ENCODE measurements around the gene CHIC2.
A peak's percentile ranks its signal among the peaks of the same experiment; 100 is the strongest.

The CHIC2 gene

DNA sequence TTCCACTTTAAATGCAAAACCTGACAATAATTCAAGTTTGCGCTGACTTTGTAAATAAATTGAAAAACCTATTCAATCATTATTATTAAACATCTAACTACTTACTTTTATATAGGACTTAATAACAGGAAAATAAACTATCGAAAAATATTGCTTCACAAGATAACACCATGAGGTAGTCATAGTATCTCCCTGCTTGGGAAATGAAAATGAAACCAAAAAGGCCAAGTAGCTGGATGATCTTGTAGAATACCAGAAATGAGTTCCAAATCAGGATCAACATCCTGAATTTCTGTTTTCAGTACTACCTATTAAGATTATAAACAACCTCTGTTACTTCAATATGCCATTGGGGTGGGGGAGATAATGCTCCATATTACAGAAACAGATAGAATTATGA, 58.9 kb downstream of the CHIC2 start:
- no peak overlapping the region for H2BK120ac ChIP-seq (ENCODE audit: low read depth, low read length)
- H4K91ac ChIP-seq (ENCODE audit: low read depth, low read length, poor library complexity) = no peak overlapping the region
- H3K79me1 ChIP-seq (ENCODE audit: low read depth, low read length) = no peaks in the 10 kb centered on the region
- H3K27me3 ChIP-seq (ENCODE audit: control insufficient read depth in 3 of 3, insufficient read depth in 3 of 3, low read depth in 1 of 3, low read length in 3 of 3) = no peaks in the 10 kb centered on the region
- H3K23ac ChIP-seq (ENCODE audit: low read depth, low read length, poor library complexity) = no peak overlapping the region
- peaks cover 0 to 11% of the 10 kb centered on the region in 2 donors for H3K36me3 ChIP-seq (replicated peaks in 1 of 2; ENCODE audit: control insufficient read depth in 2 of 2, insufficient read depth in 2 of 2, low read length in 2 of 2)
- H4K8ac ChIP-seq (ENCODE audit: low read depth, low read length) = no peak overlapping the region
- no peak overlapping the region for H2AK5ac ChIP-seq (ENCODE audit: low read depth, low read length)
- no peak for DNase-seq (ENCODE audit: low spot score)
- H3K4me1 ChIP-seq (ENCODE audit: control insufficient read depth in 2 of 2, insufficient read depth in 1 of 2, low read depth in 1 of 2, low read length in 2 of 2) = peaks cover 5 to 9% of the 10 kb centered on the region in 2 donors
- no peak overlapping the region for H3K4me2 ChIP-seq (ENCODE audit: insufficient read depth, low read length, poor library complexity, severe bottlenecking)
- no peak overlapping the region for H3K4me3 ChIP-seq (ENCODE audit: low read length in 2 of 2)
- no peaks in the 10 kb centered on the region for H3K9me3 ChIP-seq (replicated peaks in 1 of 2; ENCODE audit: control insufficient read depth in 2 of 2, insufficient read depth in 1 of 2, low read depth in 1 of 2, low read length in 2 of 2)
- no CpG with 5 or more reads among the region's 2 CpGs for WGBS, 2 donors (ENCODE audit: extremely low coverage in 2 of 2, insufficient read length in 2 of 2, insufficient replicate concordance in 1 of 2)
- no peak overlapping the region for H3K4ac ChIP-seq (ENCODE audit: low read length)
- no peak overlapping the region for H3K27ac ChIP-seq (replicated peaks; ENCODE audit: low read length)
- no peak overlapping the region for H2AFZ ChIP-seq (ENCODE audit: low read length)
- H2BK12ac ChIP-seq (ENCODE audit: low read length) = no peak overlapping the region
- no peak overlapping the region for H2BK5ac ChIP-seq (ENCODE audit: low read length)
- H3K18ac ChIP-seq (ENCODE audit: low read length) = no peak overlapping the region
- no peak overlapping the region for H3K14ac ChIP-seq (ENCODE audit: low read length)
- H3K9ac ChIP-seq (ENCODE audit: low read depth, low read length, poor library complexity) = no peak overlapping the region
- no peak overlapping the region for H2BK15ac ChIP-seq (ENCODE audit: low read length)

- H2AK5ac ChIP-seq (ENCODE audit: low read depth, low read length) = no peak overlapping the region
- no peak for DNase-seq (ENCODE audit: low spot score)
- H2BK5ac ChIP-seq (ENCODE audit: low read length) = no peak overlapping the region
- peaks cover 5 to 9% of the 10 kb centered on the region in 2 donors for H3K4me1 ChIP-seq (ENCODE audit: control insufficient read depth in 2 of 2, insufficient read depth in 1 of 2, low read depth in 1 of 2, low read length in 2 of 2)
- H3K27ac ChIP-seq (replicated peaks; ENCODE audit: low read length) = no peak overlapping the region
- H2BK12ac ChIP-seq (ENCODE audit: low read length) = no peak overlapping the region
- no peak overlapping the region for H3K18ac ChIP-seq (ENCODE audit: low read length)
- no peak overlapping the region for H4K91ac ChIP-seq (ENCODE audit: low read depth, low read length, poor library complexity)
- H3K4me2 ChIP-seq (ENCODE audit: insufficient read depth, low read length, poor library complexity, severe bottlenecking) = no peak overlapping the region
- no peak overlapping the region for H2AFZ ChIP-seq (ENCODE audit: low read length)
- H3K9me3 ChIP-seq (replicated peaks in 1 of 2; ENCODE audit: control insufficient read depth in 2 of 2, insufficient read depth in 1 of 2, low read depth in 1 of 2, low read length in 2 of 2) = no peaks in the 10 kb centered on the region
- H3K79me1 ChIP-seq (ENCODE audit: low read depth, low read length) = no peaks in the 10 kb centered on the region
- no peak overlapping the region for H2BK15ac ChIP-seq (ENCODE audit: low read length)
- H2BK120ac ChIP-seq (ENCODE audit: low read depth, low read length) = no peak overlapping the region
- WGBS, 2 donors (ENCODE audit: extremely low coverage in 2 of 2, insufficient read length in 2 of 2, insufficient replicate concordance in 1 of 2) = no CpG with 5 or more reads among the region's 2 CpGs
- H3K27me3 ChIP-seq (ENCODE audit: control insufficient read depth in 3 of 3, insufficient read depth in 3 of 3, low read depth in 1 of 3, low read length in 3 of 3) = no peaks in the 10 kb centered on the region
- H3K4ac ChIP-seq (ENCODE audit: low read length) = no peak overlapping the region
- H4K8ac ChIP-seq (ENCODE audit: low read depth, low read length) = no peak overlapping the region
- no peak overlapping the region for H3K4me3 ChIP-seq (ENCODE audit: low read length in 2 of 2)
- no peak overlapping the region for H3K14ac ChIP-seq (ENCODE audit: low read length)
- H3K9ac ChIP-seq (ENCODE audit: low read depth, low read length, poor library complexity) = no peak overlapping the region
- H3K23ac ChIP-seq (ENCODE audit: low read depth, low read length, poor library complexity) = no peak overlapping the region
- peaks cover 0 to 6% of the 10 kb centered on the region in 2 donors for H3K36me3 ChIP-seq (replicated peaks in 1 of 2; ENCODE audit: control insufficient read depth in 2 of 2, insufficient read depth in 2 of 2, low read length in 2 of 2)
These were observed 59.9 kb downstream of the CHIC2 start for GRCh38 chr4:54004463-54004862.

DNA sequence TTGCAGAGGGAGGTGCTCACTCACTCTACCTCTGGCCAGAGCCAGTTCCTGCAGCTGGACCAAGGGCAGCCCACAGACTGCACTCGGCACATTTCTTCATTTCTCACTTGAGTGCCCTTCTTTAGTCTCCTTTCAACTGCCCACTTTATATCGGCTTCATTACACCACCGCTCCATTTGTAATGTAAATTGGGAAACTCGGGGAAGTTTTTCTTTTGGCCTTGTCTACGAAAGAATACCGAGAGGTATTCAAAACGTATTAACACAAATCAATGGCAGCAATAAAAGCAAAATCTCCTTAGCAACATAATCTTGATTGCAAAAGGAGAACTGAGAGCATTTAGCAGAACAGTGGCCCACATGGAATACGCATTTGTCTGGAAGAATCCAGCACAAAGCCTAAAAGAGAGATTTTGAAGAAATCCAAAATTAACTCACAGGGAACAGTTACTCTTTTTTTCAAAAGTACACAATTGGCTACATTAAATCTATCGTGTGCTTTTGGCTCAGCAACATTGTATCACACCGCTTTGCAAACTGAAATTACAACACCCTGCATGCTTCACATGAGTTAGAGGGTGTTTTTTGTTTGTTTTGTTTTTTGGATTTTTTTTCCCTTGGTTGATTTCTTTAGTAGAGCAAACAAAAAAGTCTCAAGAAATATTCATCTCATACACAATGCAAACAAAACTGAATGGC, 62.6 kb downstream of the CHIC2 start:
- Histone ChIP-seq H3K79me1 (ENCODE audit: low read depth, low read length) (no peaks in the 10 kb centered on the region), H3K14ac (ENCODE audit: low read length) (no peak overlapping the region), H4K91ac (ENCODE audit: low read depth, low read length, poor library complexity) (no peak overlapping the region), H3K36me3 (replicated peaks in 1 of 2; ENCODE audit: control insufficient read depth in 2 of 2, insufficient read depth in 2 of 2, low read length in 2 of 2) (peaks cover 0 to 4% of the 10 kb centered on the region in 2 donors), H2BK120ac (ENCODE audit: low read depth, low read length) (no peak overlapping the region), H3K27ac (replicated peaks; ENCODE audit: low read length) (peak overlapping the region; percentile 58), H3K23ac (ENCODE audit: low read depth, low read length, poor library complexity) (no peak overlapping the region), H3K9ac (ENCODE audit: low read depth, low read length, poor library complexity) (no peak overlapping the region), H2BK12ac (ENCODE audit: low read length) (no peak overlapping the region), H3K4me2 (ENCODE audit: insufficient read depth, low read length, poor library complexity, severe bottlenecking) (peak overlapping the region; percentile 19), H3K4me3 (ENCODE audit: low read length in 2 of 2) (no peak overlapping the region), H2BK5ac (ENCODE audit: low read length) (no peak overlapping the region), H4K8ac (ENCODE audit: low read depth, low read length) (no peak overlapping the region), H2AK5ac (ENCODE audit: low read depth, low read length) (no peak overlapping the region), H3K4ac (ENCODE audit: low read length) (no peak overlapping the region), H3K9me3 (replicated peaks in 1 of 2; ENCODE audit: control insufficient read depth in 2 of 2, insufficient read depth in 1 of 2, low read depth in 1 of 2, low read length in 2 of 2) (no peaks in the 10 kb centered on the region), H2BK15ac (ENCODE audit: low read length) (no peak overlapping the region), H3K27me3 (ENCODE audit: control insufficient read depth in 3 of 3, insufficient read depth in 3 of 3, low read depth in 1 of 3, low read length in 3 of 3) (no peaks in the 10 kb centered on the region), H3K4me1 (ENCODE audit: control insufficient read depth in 2 of 2, insufficient read depth in 1 of 2, low read depth in 1 of 2, low read length in 2 of 2) (peaks cover 5 to 9% of the 10 kb centered on the region in 2 donors), H3K18ac (ENCODE audit: low read length) (no peak overlapping the region), H2AFZ (ENCODE audit: low read length) (peak overlapping the region; percentile 62)
- WGBS, 2 donors (ENCODE audit: extremely low coverage in 2 of 2, insufficient read length in 2 of 2, insufficient replicate concordance in 1 of 2) = no CpG with 5 or more reads among the region's 10 CpGs
- peak; percentile 50 for DNase-seq (ENCODE audit: low spot score)

DNA sequence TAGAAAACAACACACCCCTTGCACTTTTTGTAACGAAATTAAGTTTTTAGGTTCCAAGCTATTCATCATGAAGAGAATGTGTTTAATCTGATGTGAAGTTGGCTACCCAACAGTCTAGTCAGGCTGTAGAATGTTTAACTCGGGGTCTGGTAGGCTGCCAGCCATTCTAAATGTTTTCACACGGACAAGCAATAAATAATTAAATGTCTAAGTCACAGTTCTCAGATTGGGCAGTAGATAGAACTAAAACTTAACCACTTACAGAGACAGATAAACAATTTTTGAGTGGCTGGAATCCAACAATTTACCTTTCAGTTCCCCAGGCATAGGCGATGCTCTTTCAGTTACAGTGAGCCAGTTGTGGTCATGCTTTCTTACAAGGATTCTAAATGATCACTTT, 66.5 kb downstream of the CHIC2 start:
- no peak overlapping the region for H3K4me2 ChIP-seq (ENCODE audit: insufficient read depth, low read length, poor library complexity, severe bottlenecking)
- H3K4ac ChIP-seq (ENCODE audit: low read length) = no peak overlapping the region
- H2BK12ac ChIP-seq (ENCODE audit: low read length) = no peak overlapping the region
- no peaks in the 10 kb centered on the region for H3K36me3 ChIP-seq (replicated peaks in 1 of 2; ENCODE audit: control insufficient read depth in 2 of 2, insufficient read depth in 2 of 2, low read length in 2 of 2)
- no peak overlapping the region for H3K14ac ChIP-seq (ENCODE audit: low read length)
- peaks cover 5 to 9% of the 10 kb centered on the region in 2 donors for H3K4me1 ChIP-seq (ENCODE audit: control insufficient read depth in 2 of 2, insufficient read depth in 1 of 2, low read depth in 1 of 2, low read length in 2 of 2)
- H3K9me3 ChIP-seq (replicated peaks in 1 of 2; ENCODE audit: control insufficient read depth in 2 of 2, insufficient read depth in 1 of 2, low read depth in 1 of 2, low read length in 2 of 2) = no peaks in the 10 kb centered on the region
- no peak overlapping the region for H4K8ac ChIP-seq (ENCODE audit: low read depth, low read length)
- no peak overlapping the region for H2AFZ ChIP-seq (ENCODE audit: low read length)
- H3K9ac ChIP-seq (ENCODE audit: low read depth, low read length, poor library complexity) = no peak overlapping the region
- H3K18ac ChIP-seq (ENCODE audit: low read length) = no peak overlapping the region
- no peak overlapping the region for H2BK15ac ChIP-seq (ENCODE audit: low read length)
- no peak overlapping the region for H3K4me3 ChIP-seq (ENCODE audit: low read length in 2 of 2)
- no peak overlapping the region for H3K27ac ChIP-seq (replicated peaks; ENCODE audit: low read length)
- no peak overlapping the region for H4K91ac ChIP-seq (ENCODE audit: low read depth, low read length, poor library complexity)
- no peak overlapping the region for H2AK5ac ChIP-seq (ENCODE audit: low read depth, low read length)
- H2BK120ac ChIP-seq (ENCODE audit: low read depth, low read length) = no peak overlapping the region
- H3K79me1 ChIP-seq (ENCODE audit: low read depth, low read length) = no peaks in the 10 kb centered on the region
- no peak for DNase-seq (ENCODE audit: low spot score)
- no peaks in the 10 kb centered on the region for H3K27me3 ChIP-seq (ENCODE audit: control insufficient read depth in 3 of 3, insufficient read depth in 3 of 3, low read depth in 1 of 3, low read length in 3 of 3)
- H3K23ac ChIP-seq (ENCODE audit: low read depth, low read length, poor library complexity) = no peak overlapping the region
- WGBS, 2 donors (ENCODE audit: extremely low coverage in 2 of 2, insufficient read length in 2 of 2, insufficient replicate concordance in 1 of 2) = no CpG with 5 or more reads among the region's 4 CpGs
- no peak overlapping the region for H2BK5ac ChIP-seq (ENCODE audit: low read length)

All from neuronal stem cell (in vitro differentiated cells).